GM12864 (cell line): Measurements from ENCODE around the gene TSC22D1.

Source experiments
- DNase-seq: peaks from one replicate; pipeline ENCODE4 v3.0.0-alpha.2; 2011; ENCODE audit warnings: low read depth
- H3K4me3 ChIP-seq: 2 replicates; pipeline ENCODE4 v1.5.1; 2011; ENCODE audit warnings: mild to moderate bottlenecking, low read depth, low read length, control low read depth
- TF ChIP-seq, protein P1 (sequence below): IDR thresholded peaks from 2 replicates; pipeline ENCODE4 v1.5.1; 2011; ENCODE audit warnings: low read depth, mild to moderate bottlenecking, moderate library complexity, low read length, control low read depth, inconsistent platforms; ENCODE audit errors: missing control alignments

TSC22D1 gene

DNA sequence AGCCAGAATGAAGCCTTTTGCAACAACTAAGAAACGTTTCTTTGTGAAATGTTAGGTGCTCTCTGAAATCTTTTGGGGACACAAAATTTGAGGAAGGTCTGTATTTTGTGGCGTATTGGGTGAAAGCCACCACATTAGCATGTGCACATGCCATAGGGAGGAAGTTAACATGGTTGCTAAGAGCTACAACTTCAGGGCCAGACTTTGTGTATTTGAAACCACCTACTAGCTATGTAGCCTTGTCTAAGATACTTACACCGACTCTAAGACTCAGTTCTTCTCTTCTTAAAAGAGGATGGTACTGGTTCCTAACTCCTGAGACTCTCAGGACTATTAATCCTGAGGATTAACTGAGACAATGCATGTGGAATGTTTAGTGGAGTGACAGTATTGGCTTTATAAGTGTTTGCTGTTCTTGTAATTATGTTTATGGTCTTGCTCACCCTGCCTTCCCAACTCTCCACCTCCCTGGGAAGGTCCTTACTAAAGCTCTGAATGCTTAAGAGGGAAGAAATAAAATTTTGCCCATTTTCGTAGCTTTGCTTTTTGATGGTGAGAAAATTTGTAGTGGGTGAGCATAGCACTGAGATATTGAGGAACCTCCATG, 187.0 kb downstream of the TSC22D1 start:
- no peak for DNase-seq
- H3K4me3 ChIP-seq, result no peak overlapping the region
- TF ChIP-seq, protein P1, sequence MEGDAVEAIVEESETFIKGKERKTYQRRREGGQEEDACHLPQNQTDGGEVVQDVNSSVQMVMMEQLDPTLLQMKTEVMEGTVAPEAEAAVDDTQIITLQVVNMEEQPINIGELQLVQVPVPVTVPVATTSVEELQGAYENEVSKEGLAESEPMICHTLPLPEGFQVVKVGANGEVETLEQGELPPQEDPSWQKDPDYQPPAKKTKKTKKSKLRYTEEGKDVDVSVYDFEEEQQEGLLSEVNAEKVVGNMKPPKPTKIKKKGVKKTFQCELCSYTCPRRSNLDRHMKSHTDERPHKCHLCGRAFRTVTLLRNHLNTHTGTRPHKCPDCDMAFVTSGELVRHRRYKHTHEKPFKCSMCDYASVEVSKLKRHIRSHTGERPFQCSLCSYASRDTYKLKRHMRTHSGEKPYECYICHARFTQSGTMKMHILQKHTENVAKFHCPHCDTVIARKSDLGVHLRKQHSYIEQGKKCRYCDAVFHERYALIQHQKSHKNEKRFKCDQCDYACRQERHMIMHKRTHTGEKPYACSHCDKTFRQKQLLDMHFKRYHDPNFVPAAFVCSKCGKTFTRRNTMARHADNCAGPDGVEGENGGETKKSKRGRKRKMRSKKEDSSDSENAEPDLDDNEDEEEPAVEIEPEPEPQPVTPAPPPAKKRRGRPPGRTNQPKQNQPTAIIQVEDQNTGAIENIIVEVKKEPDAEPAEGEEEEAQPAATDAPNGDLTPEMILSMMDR, result no peak

DNA sequence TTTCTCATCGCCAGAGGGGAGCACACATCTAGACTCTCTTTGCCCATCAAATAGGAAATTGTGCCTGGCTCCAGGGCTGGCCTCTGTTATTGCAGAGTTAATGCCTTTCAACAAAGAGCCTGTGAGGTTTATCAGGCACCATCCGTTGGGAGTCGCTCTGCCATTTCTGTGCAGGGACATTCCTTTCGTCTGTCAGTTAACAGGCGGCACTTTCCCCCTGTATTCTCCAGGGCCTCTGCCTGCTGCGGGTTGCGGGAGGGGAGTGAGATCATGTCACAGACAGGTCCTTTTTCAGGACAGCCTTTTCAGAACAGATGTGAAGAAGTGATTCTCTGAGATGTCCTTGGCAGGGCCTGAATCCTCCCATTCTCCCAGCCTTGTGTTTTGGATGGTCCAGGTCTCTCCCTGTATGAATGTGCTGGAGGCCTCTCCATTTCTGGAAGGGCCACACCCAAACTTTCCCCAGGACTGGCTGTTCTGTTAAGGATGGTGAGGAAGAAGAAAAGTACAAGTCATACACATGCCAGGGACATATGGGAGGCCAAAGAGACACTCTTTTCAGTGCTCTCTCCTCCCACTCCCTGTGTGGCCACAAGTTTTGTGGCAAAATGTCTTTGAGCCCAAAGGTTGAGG, 187.6 kb downstream of the TSC22D1 start:
- TF ChIP-seq, protein P1, result no peak
- no peak overlapping the region for H3K4me3 ChIP-seq
- DNase-seq, result no peak

DNA sequence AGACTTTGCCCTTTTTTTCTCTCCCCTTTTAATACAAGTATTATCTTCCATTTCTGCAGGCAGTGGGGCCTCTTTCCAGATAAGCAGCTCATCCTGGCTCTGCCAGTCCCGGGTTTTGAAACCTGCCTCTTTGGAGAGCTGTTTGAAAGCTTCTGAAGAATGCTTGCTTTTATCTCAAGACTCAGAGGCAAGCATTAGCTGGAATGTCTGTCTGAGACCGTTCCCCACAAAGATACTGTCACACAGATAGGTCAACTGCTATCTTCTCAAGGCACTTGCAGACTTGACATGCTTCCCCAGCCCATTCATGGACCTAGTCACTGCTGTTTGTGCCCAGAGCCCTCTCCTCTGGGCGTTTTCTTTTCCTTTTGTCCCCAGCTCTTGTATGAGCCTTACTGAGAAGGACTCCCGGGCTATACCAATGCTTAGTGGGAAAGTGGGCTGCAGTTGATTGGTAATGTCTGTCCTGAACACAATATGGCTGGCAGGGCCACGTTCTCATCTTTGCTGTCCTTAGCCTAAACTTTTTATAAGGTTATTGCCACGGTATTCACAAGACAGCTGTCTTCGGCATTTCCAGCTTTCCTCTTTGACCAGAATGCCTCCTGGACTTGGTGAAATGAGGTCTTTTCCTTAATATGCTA, 189.1 kb downstream of the TSC22D1 start:
- no peak for DNase-seq
- TF ChIP-seq, protein P1, result no peak
- no peak overlapping the region for H3K4me3 ChIP-seq

DNA sequence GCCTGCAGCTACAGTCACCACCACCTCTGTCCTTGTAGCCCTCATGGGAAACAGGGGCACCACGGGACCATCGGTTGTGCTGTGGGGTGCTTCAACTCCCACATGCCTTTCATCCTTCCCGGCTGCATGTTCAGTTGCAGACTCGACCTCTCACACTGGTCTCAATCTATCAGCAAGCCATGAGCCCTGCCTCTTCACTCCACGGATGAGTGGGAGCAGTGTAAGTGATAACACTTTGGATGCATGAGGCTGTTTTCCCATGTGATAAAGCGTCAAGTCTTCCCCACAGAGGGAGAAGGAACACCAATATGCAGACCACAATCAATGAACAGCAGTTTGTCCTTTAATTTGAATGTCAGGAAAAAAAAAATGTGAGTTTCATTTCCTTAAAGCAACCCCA, 190.3 kb downstream of the TSC22D1 start:
- no peak overlapping the region for H3K4me3 ChIP-seq
- TF ChIP-seq, protein P1, result no peak
- DNase-seq, result no peak

DNA sequence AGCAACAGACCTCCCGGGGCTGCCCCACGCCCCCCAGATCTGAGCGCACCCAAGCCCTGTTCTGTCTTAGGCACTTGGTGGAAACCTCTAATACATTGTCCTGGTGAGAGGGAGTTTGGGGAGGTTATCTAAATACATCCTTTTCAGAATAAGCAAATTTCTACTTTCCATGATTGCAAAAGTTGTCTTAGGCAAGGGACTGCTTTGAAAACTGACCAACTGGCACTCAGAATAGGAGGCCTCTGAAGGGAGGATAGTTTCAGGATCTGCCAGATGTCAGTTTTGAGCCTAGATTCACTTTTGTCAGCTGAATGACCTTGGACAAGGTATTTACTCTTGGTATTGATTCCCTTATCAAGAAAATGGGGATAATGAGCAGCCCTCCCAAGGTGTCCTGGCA, 190.7 kb downstream of the TSC22D1 start:
- no peak for DNase-seq
- no peak overlapping the region for H3K4me3 ChIP-seq
- TF ChIP-seq, protein P1, result no peak

DNA sequence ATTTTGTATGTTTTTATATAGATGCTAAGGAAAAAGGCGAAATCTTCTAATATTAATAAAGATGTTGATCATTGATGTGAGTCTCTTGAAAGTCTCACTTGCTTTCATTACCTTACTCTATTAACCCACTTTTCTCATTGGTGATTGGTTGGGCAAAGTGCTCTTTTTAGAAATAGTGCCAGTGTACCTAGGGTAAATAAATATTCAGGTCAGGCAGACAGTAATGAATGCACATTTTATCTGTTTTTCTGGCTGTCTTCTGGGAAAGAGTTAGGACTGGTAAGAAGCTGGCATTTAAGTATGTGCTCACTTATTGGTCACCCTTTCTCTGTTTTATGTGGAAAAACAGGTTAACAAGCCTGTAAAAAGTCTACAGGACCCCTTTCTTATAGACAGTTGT, 191.4 kb downstream of the TSC22D1 start:
- no peak for DNase-seq
- H3K4me3 ChIP-seq, result no peak overlapping the region
- TF ChIP-seq, protein P1, result no peak
